Osteoblast (primary cell): ENCODE measurements around the gene HES6. TPM values are rescaled to one million over a fixed set of nuclear protein-coding genes. Genes with fewer than 3 reads are reported as not detected.

Experiments
- DNase-seq: peaks from one replicate; pipeline ENCODE4 v3.0.0; 2011; ENCODE audit warnings: low spot score, mixed read lengths; ENCODE audit not compliant: insufficient read length; ENCODE audit errors: missing footprints
- H2AFZ ChIP-seq: 2 replicates; pipeline ENCODE4 v1.6.0; 2011; ENCODE audit warnings: mild to moderate bottlenecking, low read length
- H3K27ac ChIP-seq: 2 replicates; pipeline ENCODE4 v1.5.1; 2011; ENCODE audit warnings: mild to moderate bottlenecking, low read depth, low read length, moderate library complexity
- H3K27me3 ChIP-seq: 2 replicates; pipeline ENCODE4 v1.6.0; 2012; ENCODE audit warnings: mild to moderate bottlenecking, control low read depth, inconsistent platforms, low read length, moderate library complexity; ENCODE audit not compliant: insufficient read depth
- H3K36me3 ChIP-seq: 2 replicates; pipeline ENCODE4 v1.5.1; 2011; ENCODE audit warnings: mild to moderate bottlenecking, low read length, control low read depth, moderate library complexity; ENCODE audit not compliant: insufficient read depth
- H3K4me1 ChIP-seq: 2 replicates; pipeline ENCODE4 v1.5.1; 2011; ENCODE audit warnings: mild to moderate bottlenecking, low read length, control low read depth, moderate library complexity; ENCODE audit not compliant: insufficient read depth
- H3K4me2 ChIP-seq: 2 replicates; pipeline ENCODE4 v1.6.0; 2011; ENCODE audit warnings: mild to moderate bottlenecking, low read length; ENCODE audit not compliant: insufficient read depth
- H3K4me3 ChIP-seq: fragments of 200-600 bp; sonication (generic); 3 replicates; pipeline ENCODE4 v1.5.1; 2012; ENCODE audit warnings: mild to moderate bottlenecking, low read length, inconsistent platforms; ENCODE audit not compliant: insufficient read depth
- H3K79me2 ChIP-seq: 2 replicates; pipeline ENCODE4 v1.6.0; 2012; ENCODE audit warnings: mild to moderate bottlenecking, low read length, control low read depth, inconsistent platforms; ENCODE audit not compliant: insufficient read depth
- H3K9me3 ChIP-seq: 2 replicates; pipeline ENCODE4 v1.5.1; 2011; ENCODE audit warnings: low read depth, low read length, control low read depth
- H4K20me1 ChIP-seq: 2 replicates; pipeline ENCODE4 v1.6.0; 2012; ENCODE audit warnings: mild to moderate bottlenecking, low read length, control low read depth; ENCODE audit not compliant: insufficient read depth
- CTCF ChIP-seq: IDR thresholded peaks from 2 replicates; pipeline ENCODE4 v1.5.1; 2011; ENCODE audit warnings: mild to moderate bottlenecking, low read depth, low read length, moderate library complexity; ENCODE audit errors: extremely low read depth
- total RNA-seq: library from RNA; depleted of rRNA; stranded (reverse); fragments of >200 nt; gene quantifications from 2 replicates; pipeline ENCODE4 v1.2.3, GENCODE V29; 2012

The HES6 gene
- total RNA-seq, 1 donor, result 4.0 TPM

GRCh38 chr2:238252766-238253630 is 13.2 kb upstream of the HES6 start:
- Histone ChIP-seq H3K9me3 (no peaks in the 10 kb centered on the region), H2AFZ (no peak overlapping the region), H3K27ac (no peak overlapping the region), H3K36me3 (peaks cover 20% of the 10 kb centered on the region), H3K4me3 (no peak overlapping the region), H4K20me1 (no peaks in the 10 kb centered on the region), H3K4me2 (no peak overlapping the region), H3K27me3 (no peaks in the 10 kb centered on the region), H3K4me1 (no peaks in the 10 kb centered on the region), H3K79me2 (no peaks in the 10 kb centered on the region)
- DNase-seq, result no peak
- TF ChIP-seq CTCF, result no peak

GRCh38 chr2:238251986-238252385 is 12.1 kb upstream of the HES6 start:
- no peak for DNase-seq
- Histone ChIP-seq H3K27ac (no peak overlapping the region), H3K4me2 (no peak overlapping the region), H3K36me3 (peaks cover 18% of the 10 kb centered on the region), H4K20me1 (no peaks in the 10 kb centered on the region), H3K4me3 (no peak overlapping the region), H3K4me1 (no peaks in the 10 kb centered on the region), H3K79me2 (no peaks in the 10 kb centered on the region), H3K9me3 (no peaks in the 10 kb centered on the region), H2AFZ (no peak overlapping the region), H3K27me3 (no peaks in the 10 kb centered on the region)
- no peak for TF ChIP-seq CTCF

- H3K79me2 ChIP-seq, result no peaks in the 10 kb centered on the region
- H3K27ac ChIP-seq, result no peak overlapping the region
- TF ChIP-seq CTCF, result no peak
- no peaks in the 10 kb centered on the region for H4K20me1 ChIP-seq
- H3K36me3 ChIP-seq, result peaks cover 15% of the 10 kb centered on the region
- H2AFZ ChIP-seq, result no peak overlapping the region
- no peaks in the 10 kb centered on the region for H3K4me1 ChIP-seq
- no peak overlapping the region for H3K4me2 ChIP-seq
- no peaks in the 10 kb centered on the region for H3K9me3 ChIP-seq
- DNase-seq, result no peak
- no peak overlapping the region for H3K4me3 ChIP-seq
- H3K27me3 ChIP-seq, result no peaks in the 10 kb centered on the region
Observed at GRCh38 chr2:238251331-238251730, 11.5 kb upstream of the HES6 start.

- Histone ChIP-seq H3K27me3 (no peaks in the 10 kb centered on the region), H2AFZ (no peak overlapping the region), H3K9me3 (no peaks in the 10 kb centered on the region), H3K4me3 (no peak overlapping the region), H3K36me3 (peaks cover 12% of the 10 kb centered on the region), H3K4me2 (no peak overlapping the region), H3K27ac (no peak overlapping the region), H3K4me1 (no peaks in the 10 kb centered on the region), H3K79me2 (no peaks in the 10 kb centered on the region), H4K20me1 (no peaks in the 10 kb centered on the region)
- DNase-seq, result no peak
- TF ChIP-seq CTCF, result no peak
Observed at GRCh38 chr2:238250896-238251295, 11.1 kb upstream of the HES6 start.
